ENCODE data around the gene UBAP2. TPM values are rescaled to one million over a fixed set of nuclear protein-coding genes. Genes with fewer than 3 reads are reported as not detected.

UBAP2 gene
- total RNA-seq, 6 experiments from 2014 or later = 9.5 to 15.9 (median 11.4) TPM

GRCh38 chr9:33934188-33934878 lies 114.4 kb downstream of the UBAP2 start:
- DNase-seq (no peak), ATAC-seq (no peak)
- no peaks in the 10 kb centered on the region for H3K4me1 ChIP-seq
- H3K27ac ChIP-seq = no peak overlapping the region
- no peaks in the 10 kb centered on the region for H3K9me3 ChIP-seq
- TF ChIP-seq POLR2A (IDR thresholded peaks at IDR 0.05) = no peak
- no peak for TF ChIP-seq CTCF (IDR thresholded peaks at IDR 0.05)
- no peak overlapping the region for H3K4me3 ChIP-seq
- intact Hi-C loops (cut with DNase I) = no loop called here
- no peaks in the 10 kb centered on the region for H3K27me3 ChIP-seq
- peaks cover 0 to 36% (median 10%) of the 10 kb centered on the region in 4 donors for H3K36me3 ChIP-seq
- WGBS (ENCODE audit: insufficient coverage, low coverage, low lambda C conversion rate, missing lambda C conversion rate) = 86% methylated on average over 5 of the region's 5 CpGs

GRCh38 chr9:33932078-33932807 lies 116.4 kb downstream of the UBAP2 start:
- H3K4me3 ChIP-seq = no peak overlapping the region
- peaks cover 0 to 51% (median 14%) of the 10 kb centered on the region in 4 donors for H3K36me3 ChIP-seq
- intact Hi-C loops (cut with DNase I) = no loop called here
- no peaks in the 10 kb centered on the region for H3K27me3 ChIP-seq
- 72% methylated on average over 9 of the region's 20 CpGs for WGBS (ENCODE audit: insufficient coverage, low coverage, low lambda C conversion rate, missing lambda C conversion rate)
- H3K9me3 ChIP-seq = no peaks in the 10 kb centered on the region
- H3K4me1 ChIP-seq = no peaks in the 10 kb centered on the region
- TF ChIP-seq POLR2A (IDR thresholded peaks at IDR 0.05) (no peak), CTCF (IDR thresholded peaks at IDR 0.05) (no peak)
- no peak overlapping the region for H3K27ac ChIP-seq
- DNase-seq = no peak
- ATAC-seq = peak in 1 of 4 donors; percentile 34

DNA sequence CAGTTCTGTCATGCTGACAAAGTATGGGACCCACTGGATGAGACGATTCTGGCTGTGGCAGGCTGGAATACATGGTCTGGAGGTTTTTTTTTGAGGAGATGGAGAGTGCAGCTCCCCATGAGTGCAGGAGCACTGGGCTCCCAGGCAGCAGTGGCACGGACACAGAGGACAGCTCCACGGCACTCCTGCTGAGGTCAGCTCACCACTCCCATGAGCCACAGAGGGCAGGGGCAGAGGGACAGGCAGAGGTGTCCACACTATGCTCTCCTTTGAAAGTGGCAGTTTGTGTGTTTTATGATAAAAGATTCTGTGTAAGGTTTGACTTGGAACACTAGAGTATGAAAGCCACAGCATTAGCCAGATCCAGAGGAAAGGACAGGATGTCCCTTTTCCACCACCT lies 117.4 kb downstream of the UBAP2 start:
- no peak overlapping the region for H3K27ac ChIP-seq
- H3K27me3 ChIP-seq = no peaks in the 10 kb centered on the region
- intact Hi-C loops (cut with DNase I) = no loop called here
- WGBS (ENCODE audit: insufficient coverage, low coverage, low lambda C conversion rate, missing lambda C conversion rate) = 86% methylated on average over 1 of the region's 3 CpGs
- no peaks in the 10 kb centered on the region for H3K4me1 ChIP-seq
- ATAC-seq (peak; percentile 25 to 65 (median 35)), DNase-seq (no peak)
- no peaks in the 10 kb centered on the region for H3K9me3 ChIP-seq
- H3K4me3 ChIP-seq = no peak overlapping the region
- TF ChIP-seq POLR2A (IDR thresholded peaks at IDR 0.05) (no peak), CTCF (IDR thresholded peaks at IDR 0.05) (no peak)
- peaks cover 0 to 59% (median 17%) of the 10 kb centered on the region in 4 donors for H3K36me3 ChIP-seq

DNA sequence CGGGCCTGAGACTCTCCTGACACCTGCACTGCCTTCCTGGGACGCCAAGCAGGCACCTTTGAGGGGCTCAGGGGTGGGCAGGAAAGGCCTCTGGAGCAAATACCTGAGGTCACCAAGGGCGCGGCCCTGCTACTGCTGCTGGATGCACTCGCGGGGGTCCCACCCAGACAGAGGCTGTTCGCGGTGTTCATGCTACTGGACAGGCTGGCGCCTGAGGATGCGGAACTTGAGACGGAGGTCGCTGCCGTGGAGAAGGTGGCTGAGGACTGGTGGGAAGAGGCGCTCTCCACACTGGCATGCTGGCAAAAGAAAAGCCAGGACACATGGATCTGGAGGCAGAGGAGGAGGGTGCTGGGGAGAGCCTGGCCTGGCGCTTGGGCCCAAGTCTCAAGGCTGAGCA lies 121.0 kb downstream of the UBAP2 start:
- ATAC-seq = no peak
- no peaks in the 10 kb centered on the region for H3K27me3 ChIP-seq
- no peak overlapping the region for H3K27ac ChIP-seq
- DNase-seq = no peak
- 100% methylated on average over 3 of the region's 15 CpGs for WGBS (ENCODE audit: insufficient coverage, low coverage, low lambda C conversion rate, missing lambda C conversion rate)
- intact Hi-C loops (cut with DNase I) = no loop called here
- H3K4me3 ChIP-seq = no peak overlapping the region
- no peaks in the 10 kb centered on the region for H3K9me3 ChIP-seq
- H3K4me1 ChIP-seq = peaks cover 0 to 12% (median 0%) of the 10 kb centered on the region in 4 donors
- TF ChIP-seq POLR2A (IDR thresholded peaks at IDR 0.05) (no peak), CTCF (IDR thresholded peaks at IDR 0.05) (no peak)
- peaks cover 0 to 52% (median 12%) of the 10 kb centered on the region in 4 donors for H3K36me3 ChIP-seq
